DND-41 (cell line): ENCODE measurements around the gene PUM2.

Source experiments
- CTCF ChIP-seq: IDR thresholded peaks from 2 replicates; pipeline ENCODE4 v1.5.1; 2012; ENCODE audit warnings: borderline replicate concordance, low read length, moderate library complexity, mild to moderate bottlenecking; ENCODE audit not compliant: poor library complexity, severe bottlenecking; ENCODE audit errors: extremely low read depth
- EZH2 ChIP-seq: IDR thresholded peaks from 3 replicates; pipeline ENCODE4 v1.6.1; 2012; ENCODE audit warnings: borderline replicate concordance, low read depth, mild to moderate bottlenecking, moderate library complexity, low read length, inconsistent platforms; ENCODE audit not compliant: severe bottlenecking

- TF ChIP-seq CTCF (no peak), EZH2 (no peak)
These were observed 33.4 kb downstream of the PUM2 start for GRCh38 chr2:20317197-20317596.
